Measurements from ENCODE around the gene UNC93A. TPM values are rescaled to one million over a fixed set of nuclear protein-coding genes. Genes with fewer than 3 reads are reported as not detected.

Gene UNC93A
- total RNA-seq, 4 donors from 2014 or later: not detected

DNA sequence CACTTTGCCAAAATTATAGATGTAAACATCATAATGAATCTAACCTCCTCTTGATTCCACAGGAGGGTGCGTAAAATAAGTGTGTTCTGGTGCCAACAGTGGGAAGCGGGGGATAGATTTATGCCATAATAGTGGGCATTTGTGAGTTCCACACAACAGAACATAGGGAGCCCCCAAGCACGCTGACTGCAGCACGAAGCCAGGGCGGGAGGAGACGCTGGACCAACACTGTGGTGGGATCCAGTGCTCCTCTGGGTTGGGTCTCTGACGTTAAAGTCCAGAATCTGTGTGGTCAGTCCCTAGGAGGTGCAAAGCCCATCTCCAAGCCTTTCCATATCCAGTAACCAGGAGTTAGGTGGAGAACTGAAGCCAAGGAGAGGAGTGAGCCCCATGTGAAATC, 32.0 kb downstream of the UNC93A start:
- Histone ChIP-seq H3K27me3 (no peaks in the 10 kb centered on the region), H3K9me3 (no peaks in the 10 kb centered on the region), H3K36me3 (no peaks in the 10 kb centered on the region), H3K4me1 (peaks cover 0 to 5% of the 10 kb centered on the region in 2 donors), H3K4me3 (replicated peaks in 1 of 3) (no peak overlapping the region), H3K27ac (no peak overlapping the region)
- WGBS, 2 donors: 96% methylated on average over 7 of the region's 7 CpGs
- TF ChIP-seq, protein P1, sequence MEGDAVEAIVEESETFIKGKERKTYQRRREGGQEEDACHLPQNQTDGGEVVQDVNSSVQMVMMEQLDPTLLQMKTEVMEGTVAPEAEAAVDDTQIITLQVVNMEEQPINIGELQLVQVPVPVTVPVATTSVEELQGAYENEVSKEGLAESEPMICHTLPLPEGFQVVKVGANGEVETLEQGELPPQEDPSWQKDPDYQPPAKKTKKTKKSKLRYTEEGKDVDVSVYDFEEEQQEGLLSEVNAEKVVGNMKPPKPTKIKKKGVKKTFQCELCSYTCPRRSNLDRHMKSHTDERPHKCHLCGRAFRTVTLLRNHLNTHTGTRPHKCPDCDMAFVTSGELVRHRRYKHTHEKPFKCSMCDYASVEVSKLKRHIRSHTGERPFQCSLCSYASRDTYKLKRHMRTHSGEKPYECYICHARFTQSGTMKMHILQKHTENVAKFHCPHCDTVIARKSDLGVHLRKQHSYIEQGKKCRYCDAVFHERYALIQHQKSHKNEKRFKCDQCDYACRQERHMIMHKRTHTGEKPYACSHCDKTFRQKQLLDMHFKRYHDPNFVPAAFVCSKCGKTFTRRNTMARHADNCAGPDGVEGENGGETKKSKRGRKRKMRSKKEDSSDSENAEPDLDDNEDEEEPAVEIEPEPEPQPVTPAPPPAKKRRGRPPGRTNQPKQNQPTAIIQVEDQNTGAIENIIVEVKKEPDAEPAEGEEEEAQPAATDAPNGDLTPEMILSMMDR (IDR thresholded peaks at IDR 0.05): no peak
- TF ChIP-seq POLR2A (IDR thresholded peaks at IDR 0.05): no peak
- intact Hi-C loops (cut with DNase I): no loop called here
- DNase-seq: no peak

GRCh38 chr6:167324111-167324510, 33.0 kb downstream of the UNC93A start:
- Histone ChIP-seq H3K9me3 (no peaks in the 10 kb centered on the region), H3K4me1 (no peaks in the 10 kb centered on the region), H3K4me3 (replicated peaks in 1 of 3) (no peak overlapping the region), H3K27me3 (no peaks in the 10 kb centered on the region), H3K27ac (no peak overlapping the region), H3K36me3 (no peaks in the 10 kb centered on the region)
- intact Hi-C loops (cut with DNase I): no loop called here
- DNase-seq: no peak
- TF ChIP-seq POLR2A (IDR thresholded peaks at IDR 0.05): no peak
- TF ChIP-seq, protein P1 (IDR thresholded peaks at IDR 0.05): no peak
- WGBS, 2 donors: 94 to 95% methylated on average over 10 of the region's 10 CpGs

- 91 to 93% methylated on average over 13 of the region's 13 CpGs for WGBS, 2 donors
- Histone ChIP-seq H3K4me3 (replicated peaks in 1 of 3) (no peak overlapping the region), H3K27ac (no peak overlapping the region), H3K36me3 (no peaks in the 10 kb centered on the region), H3K4me1 (no peaks in the 10 kb centered on the region), H3K27me3 (no peaks in the 10 kb centered on the region), H3K9me3 (no peaks in the 10 kb centered on the region)
- no peak for DNase-seq
- intact Hi-C loops (cut with DNase I): no loop called here
- no peak for TF ChIP-seq POLR2A (IDR thresholded peaks at IDR 0.05)
- TF ChIP-seq, protein P1 (IDR thresholded peaks at IDR 0.05): no peak
Measured at GRCh38 chr6:167325766-167326165, 34.7 kb downstream of the UNC93A start.

- Histone ChIP-seq H3K36me3 (no peaks in the 10 kb centered on the region), H3K4me1 (no peaks in the 10 kb centered on the region), H3K27me3 (no peaks in the 10 kb centered on the region), H3K9me3 (no peaks in the 10 kb centered on the region), H3K27ac (no peak overlapping the region), H3K4me3 (replicated peaks in 1 of 3) (no peak overlapping the region)
- TF ChIP-seq POLR2A (IDR thresholded peaks at IDR 0.05): no peak
- TF ChIP-seq, protein P1 (IDR thresholded peaks at IDR 0.05): no peak
- no peak for DNase-seq
- intact Hi-C loops (cut with DNase I): no loop called here
- 62 to 78% methylated on average over 4 of the region's 4 CpGs for WGBS, 2 donors
Measured at GRCh38 chr6:167327391-167327790, 36.3 kb downstream of the UNC93A start.

DNA sequence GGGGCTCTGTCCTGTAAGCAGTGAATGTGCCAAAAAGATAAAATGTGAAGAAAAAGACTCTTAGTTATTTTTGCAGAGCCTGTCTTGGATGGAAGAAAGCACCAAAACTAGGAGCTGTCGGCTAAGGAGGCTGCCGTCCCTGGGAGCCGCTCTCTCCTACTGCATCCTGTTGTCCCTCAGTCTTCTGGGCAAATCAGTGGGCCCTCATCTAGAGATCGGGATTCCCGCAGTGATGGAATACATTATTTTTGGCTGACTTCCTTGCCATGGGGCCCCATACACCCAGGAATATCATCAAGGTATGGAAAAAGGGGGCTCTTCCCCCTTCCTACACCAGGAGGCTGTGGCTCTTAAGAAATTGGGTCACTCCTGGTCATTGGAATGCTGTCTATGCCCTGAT, 37.0 kb downstream of the UNC93A start:
- whole genome bisulfite sequencing, 2 donors: 91 to 94% methylated on average over 5 of the region's 5 CpGs
- TF ChIP-seq, protein P1 (IDR thresholded peaks at IDR 0.05): no peak
- no peak for TF ChIP-seq POLR2A (IDR thresholded peaks at IDR 0.05)
- DNase-seq: no peak

More for the DNA sequence above, 37.0 kb downstream of the UNC93A start:
- H3K4me3 ChIP-seq (replicated peaks in 1 of 3): no peak overlapping the region
- no peaks in the 10 kb centered on the region for H3K36me3 ChIP-seq
- no peak overlapping the region for H3K27ac ChIP-seq
- no peaks in the 10 kb centered on the region for H3K4me1 ChIP-seq
- no peaks in the 10 kb centered on the region for H3K9me3 ChIP-seq
- intact Hi-C loops (cut with DNase I): no loop called here
- H3K27me3 ChIP-seq: no peaks in the 10 kb centered on the region
